ENCODE data around the gene PEPD.

PEPD gene

GRCh38 chr19:33394723-33395560 lies 126.6 kb downstream of the PEPD start:
- DNase-seq, result no peak

- DNase-seq, result peak; percentile 73
These were observed 127.4 kb downstream of the PEPD start for GRCh38 chr19:33394006-33394722.

- no peak for DNase-seq
These were observed 128.1 kb downstream of the PEPD start for GRCh38 chr19:33393286-33394005.

GRCh38 chr19:33392341-33393285 lies 129.0 kb downstream of the PEPD start:
- no peak for DNase-seq

DNA sequence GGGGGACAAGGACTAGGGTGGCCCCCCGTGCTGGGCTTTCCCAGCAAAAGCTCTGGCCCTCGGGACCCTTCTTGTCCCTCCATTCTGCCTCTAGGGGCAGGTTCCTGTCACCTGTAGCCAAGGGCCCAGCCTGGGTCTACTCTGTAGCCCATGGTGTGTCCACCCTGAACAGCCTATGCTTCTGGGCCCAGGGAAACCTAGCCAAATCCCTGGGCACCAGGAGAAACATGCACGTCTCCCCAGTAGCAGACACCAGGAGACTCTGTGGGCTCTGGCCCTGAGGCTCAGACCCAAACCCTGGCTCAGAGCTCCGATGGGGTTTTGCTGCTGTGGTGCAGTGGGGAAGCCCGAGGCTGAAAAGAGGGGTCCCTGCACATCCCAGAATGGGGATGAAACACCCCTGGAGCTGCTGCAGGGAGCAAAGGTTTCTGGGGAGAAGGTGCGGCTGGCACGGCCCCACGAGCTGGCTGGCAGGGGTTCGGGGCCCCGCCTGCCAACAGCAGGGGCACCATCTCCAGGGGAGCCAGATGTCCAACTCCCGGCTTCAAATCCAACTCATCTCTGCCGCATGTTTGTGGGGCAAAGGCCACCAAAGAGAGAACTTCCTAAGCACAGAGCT lies 129.9 kb downstream of the PEPD start:
- DNase-seq, result no peak

DNA sequence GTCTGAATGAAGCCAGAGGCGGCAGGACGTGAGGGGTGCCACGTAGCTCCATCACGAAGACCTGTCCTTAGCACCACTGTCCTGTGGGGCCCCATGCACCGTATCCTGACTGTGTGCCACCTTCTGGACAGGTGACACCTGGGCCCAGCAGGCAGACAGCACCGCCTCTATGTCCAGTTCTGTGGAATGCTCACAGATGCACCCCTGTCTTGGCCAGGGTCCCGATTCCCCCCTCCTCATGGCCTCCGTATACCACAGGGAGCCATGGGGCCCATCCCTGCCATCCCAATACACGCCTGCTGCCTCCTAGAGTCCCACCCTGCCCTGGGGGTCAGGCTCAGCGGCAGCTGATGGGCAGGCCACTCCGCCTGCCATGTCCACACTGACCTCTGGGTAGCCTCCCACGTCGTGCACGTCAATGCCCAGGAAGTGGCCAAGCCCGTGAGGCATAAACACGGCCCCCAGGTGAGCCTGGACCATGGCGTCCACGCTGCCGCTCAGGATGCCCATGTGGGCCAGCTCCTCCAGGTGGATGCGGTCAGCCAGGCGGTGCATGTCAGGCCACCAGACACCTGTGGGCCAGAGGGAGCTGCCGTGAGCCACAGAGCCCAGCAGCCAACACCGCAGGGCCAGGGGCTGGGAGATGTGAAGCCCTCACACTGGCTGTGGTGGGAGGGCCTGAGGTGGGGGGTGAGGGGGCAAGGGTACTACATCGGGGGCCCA lies 130.5 kb downstream of the PEPD start:
- DNase-seq, result no peak

- no peak for DNase-seq
These were observed 131.3 kb downstream of the PEPD start for GRCh38 chr19:33390101-33390907.

- no peak for DNase-seq
These were observed 132.0 kb downstream of the PEPD start for GRCh38 chr19:33389421-33390100.

DNA sequence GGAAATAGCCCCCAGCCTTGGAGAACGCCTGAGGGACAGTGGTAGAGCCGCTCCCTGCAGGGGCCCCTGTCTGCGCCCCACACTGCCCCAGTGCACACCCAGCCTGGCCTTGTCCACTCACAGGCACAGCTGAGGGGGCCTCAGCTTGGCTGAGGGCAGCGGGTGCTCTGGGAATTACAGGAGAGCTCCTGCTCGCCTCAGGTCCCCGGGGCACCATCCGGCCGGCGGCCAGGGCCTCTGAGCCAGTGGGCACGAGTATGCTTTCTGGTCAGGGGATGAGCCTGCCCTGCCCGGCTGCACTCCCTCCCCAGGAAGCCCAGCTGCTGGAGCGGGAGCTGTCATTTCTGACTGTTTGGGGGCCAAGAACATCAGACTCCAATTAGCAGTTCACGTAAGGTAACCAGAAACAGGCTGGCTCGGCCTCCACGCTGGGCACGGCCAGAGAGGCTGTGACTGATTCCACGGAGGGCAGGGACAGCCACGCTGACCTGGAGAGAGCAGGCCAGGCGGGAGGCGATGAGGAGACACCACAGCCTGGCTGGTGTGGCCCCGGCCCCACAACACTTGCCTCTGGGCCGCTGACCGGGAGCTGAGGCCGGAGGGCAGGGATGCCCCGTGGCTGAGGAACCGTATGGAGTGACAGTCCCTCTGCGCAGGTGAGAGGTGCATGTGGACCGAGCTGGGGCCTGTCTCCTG lies 132.7 kb downstream of the PEPD start:
- no peak for DNase-seq

DNA sequence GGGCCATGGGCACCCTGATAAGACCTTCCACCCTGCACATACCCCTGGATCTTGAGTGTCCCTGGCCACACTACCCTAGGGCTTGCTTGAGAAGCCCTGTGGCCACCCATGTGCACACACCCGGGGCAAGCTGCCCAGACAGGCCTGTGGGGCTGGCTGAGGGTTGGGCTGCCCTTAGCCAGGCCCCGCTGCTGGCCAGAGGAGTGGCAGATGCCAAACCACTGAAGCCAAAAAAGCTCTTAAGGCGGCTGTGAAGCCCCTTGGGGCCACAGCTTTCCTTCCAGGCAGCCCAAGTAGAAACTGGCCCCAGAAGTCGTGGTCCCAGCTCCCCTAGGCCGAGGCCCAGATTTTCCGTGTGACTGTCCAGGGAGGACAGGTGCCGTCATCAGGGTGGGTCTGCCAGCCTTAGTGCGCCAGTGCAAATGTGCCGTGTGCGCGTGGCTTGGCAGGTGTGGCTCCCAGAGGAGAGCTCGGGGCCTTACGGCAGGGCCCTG lies 133.3 kb downstream of the PEPD start:
- no peak for DNase-seq

- DNase-seq, result no peak
These were observed 134.0 kb downstream of the PEPD start for GRCh38 chr19:33387351-33388230.

GRCh38 chr19:33386361-33386858 lies 135.2 kb downstream of the PEPD start:
- no peak for DNase-seq

- no peak for DNase-seq
These were observed 135.6 kb downstream of the PEPD start for GRCh38 chr19:33385956-33386355.

GRCh38 chr19:33384983-33385382 lies 136.6 kb downstream of the PEPD start:
- DNase-seq, result no peak

GRCh38 chr19:33383720-33384292 lies 137.8 kb downstream of the PEPD start:
- no peak for DNase-seq

DNA sequence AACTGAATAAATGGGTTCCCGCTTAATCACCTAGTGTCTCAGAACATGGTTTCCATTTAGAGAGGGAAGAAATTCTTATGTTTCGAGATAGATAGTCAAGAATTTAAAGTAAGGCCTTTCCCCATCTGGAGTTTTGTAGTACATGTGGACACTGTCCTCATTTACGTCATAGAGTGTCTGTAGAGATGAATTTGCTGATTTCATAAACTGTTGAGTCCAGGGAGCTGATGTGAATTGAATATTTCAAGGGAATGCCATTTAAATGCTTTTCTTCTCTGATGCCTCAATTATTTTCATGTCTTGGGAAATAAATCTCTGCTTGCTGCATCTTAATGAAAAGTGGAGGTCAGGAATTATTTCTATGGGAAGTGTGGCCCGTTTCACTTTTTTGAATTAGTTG lies 138.6 kb downstream of the PEPD start:
- no peak for DNase-seq

GRCh38 chr19:33382006-33382405 lies 139.6 kb downstream of the PEPD start:
- no peak for DNase-seq
